OCI-LY7 (cell line): ENCODE results near the gene PHAF1. TPM values are rescaled to one million over a fixed set of nuclear protein-coding genes. Genes with fewer than 3 reads are reported as not detected.

Source experiments
- BruUV-seq: library from RNA; stranded (reverse); fragments of 400-500 nt; replicated peaks from 2 replicates; lab custom pipeline; 2021; lab: Mats Ljungman, UMichigan
- CTCF ChIA-PET: fragments of 300-600 bp; sonication (Branson Sonifier 250); formaldehyde crosslinking; loops from one replicate; lab custom pipeline; 2022; ENCODE audit warnings: antibody characterized with exemption; ENCODE audit not compliant: unreplicated experiment; lab: Charles Lee
- POLR2A ChIA-PET: fragments of 300-600 bp; sonication (Branson Sonifier 250); formaldehyde crosslinking; loops from one replicate; lab custom pipeline; 2022; ENCODE audit warnings: antibody characterized with exemption; lab: Charles Lee
- DNase-seq: peaks from one replicate; pipeline ENCODE4 v3.0.0-alpha.2; 2015; ENCODE audit warnings: low spot score
- H2AFZ ChIP-seq: fragments of 200-600 bp; sonication (generic), shearing (Covaris generic); 2 replicates; pipeline ENCODE4 v1.6.1; 2014; ENCODE audit warnings: mild to moderate bottlenecking, antibody characterized with exemption, low read length, moderate library complexity
- H3K27ac ChIP-seq: fragments of 200-600 bp; sonication (generic); 2 replicates; pipeline ENCODE4 v1.5.1; 2014; ENCODE audit warnings: mixed run types, low read depth, mild to moderate bottlenecking, moderate library complexity, low read length, inconsistent platforms; ENCODE audit not compliant: poor library complexity, severe bottlenecking
- H3K36me3 ChIP-seq: fragments of 200-600 bp; sonication (generic); 2 replicates; pipeline ENCODE4 v1.6.1; 2014; ENCODE audit warnings: mild to moderate bottlenecking, antibody characterized with exemption, low read length, moderate library complexity, mixed read lengths; ENCODE audit not compliant: insufficient read depth
- H3K4me1 ChIP-seq: fragments of 200-600 bp; sonication (generic); 2 replicates; pipeline ENCODE4 v1.5.1; 2014; ENCODE audit warnings: mild to moderate bottlenecking, low read length; ENCODE audit not compliant: insufficient read depth, poor library complexity, severe bottlenecking
- H3K4me2 ChIP-seq: fragments of 200-600 bp; sonication (generic); 2 replicates; pipeline ENCODE4 v1.6.1; 2014; ENCODE audit warnings: mild to moderate bottlenecking, low read length
- H3K4me3 ChIP-seq: fragments of 200-600 bp; sonication (generic); 2 replicates; pipeline ENCODE4 v1.5.1; 2014; ENCODE audit warnings: mild to moderate bottlenecking, low read depth, low read length; ENCODE audit not compliant: poor library complexity, severe bottlenecking
- H3K79me2 ChIP-seq: fragments of 200-600 bp; sonication (generic); 2 replicates; pipeline ENCODE4 v1.6.1; 2016; ENCODE audit warnings: low read depth, mild to moderate bottlenecking, low read length, moderate library complexity, mixed read lengths; ENCODE audit not compliant: insufficient read depth
- H3K9me2 ChIP-seq: fragments of 200-600 bp; sonication (generic); 2 replicates; pipeline ENCODE4 v1.6.1; 2016; ENCODE audit warnings: mild to moderate bottlenecking, low read length, mixed read lengths; ENCODE audit not compliant: insufficient read depth
- H3K9me3 ChIP-seq: fragments of 200-600 bp; sonication (generic); 2 replicates; pipeline ENCODE4 v1.6.1; 2014; ENCODE audit warnings: mild to moderate bottlenecking, mixed run types, low read length, mixed read lengths
- H4K20me1 ChIP-seq: fragments of 200-600 bp; sonication (generic); 2 replicates; pipeline ENCODE4 v1.6.1; 2014; ENCODE audit warnings: mild to moderate bottlenecking, antibody characterized with exemption, low read length, moderate library complexity, mixed read lengths; ENCODE audit not compliant: insufficient read depth
- EZH2phosphoT487 ChIP-seq: fragments of 200-600 bp; sonication (generic); IDR thresholded peaks from 2 replicates; pipeline ENCODE4 v1.6.1; 2018; ENCODE audit warnings: low read depth, borderline replicate concordance, mild to moderate bottlenecking, mixed run types, antibody characterized with exemption, low read length, moderate library complexity, mixed read lengths
- intact Hi-C: fragments of 100-400 bp; cut with micrococcal nuclease; formaldehyde crosslinking; loops from one replicate; pipeline ENCODE4 v1.10.0; 2022; ENCODE audit not compliant: unreplicated experiment
- total RNA-seq, 2 experiments: library from RNA; depleted of rRNA in 1 of 2; stranded (reverse); fragments of >200 nt in 1 of 2; shearing (Covaris generic) in 1 of 2; gene quantifications; 2 replicates each; pipeline ENCODE4 v1.2.3, GENCODE V29; 2014 to 2022
- TF ChIP-seq, protein P1 (sequence below): fragments of 200-600 bp; sonication (generic); conservative IDR thresholded peaks from 2 replicates; pipeline ENCODE4 v1.5.1; 2014; ENCODE audit warnings: mild to moderate bottlenecking, antibody characterized with exemption, low read length, moderate library complexity, mixed read lengths

The PHAF1 gene
- total RNA-seq, 2 experiments from 2014 or later = 13.9 to 16.8 TPM

DNA sequence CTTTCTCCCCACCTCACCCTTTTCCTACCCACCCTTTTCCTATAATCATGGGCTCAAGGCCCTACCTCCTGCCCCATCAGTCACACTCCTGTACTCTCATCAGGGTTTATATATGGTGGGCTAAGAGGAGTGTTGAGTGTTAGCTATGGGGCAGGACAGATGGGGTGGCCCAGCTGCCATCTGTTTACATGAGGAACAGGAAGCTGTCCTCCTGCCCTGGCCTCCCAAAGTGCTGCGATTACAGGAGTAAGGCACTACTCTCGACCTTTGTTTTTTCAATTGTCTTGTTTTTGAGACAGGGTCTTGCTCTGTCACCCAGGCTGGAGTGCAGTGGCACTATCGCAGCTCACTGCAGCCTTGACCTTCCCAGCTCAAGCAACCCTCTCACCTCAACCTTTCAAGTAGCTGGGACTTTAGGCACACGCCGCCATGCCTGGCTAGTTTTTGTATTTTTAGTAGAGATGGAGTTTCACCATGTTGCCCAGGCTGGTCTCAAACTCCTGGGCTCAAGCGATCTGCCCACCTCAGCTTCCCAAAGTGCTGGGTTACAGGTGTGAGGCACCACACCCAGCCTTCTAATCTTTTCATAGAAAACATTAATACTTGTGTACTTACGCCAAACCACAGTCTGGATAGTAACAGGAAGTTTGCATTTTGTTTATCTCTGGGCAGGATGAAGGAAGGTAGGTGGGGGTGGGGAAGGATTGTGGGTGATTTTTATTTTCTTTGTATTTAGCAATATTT is 48.3 kb downstream of the PHAF1 start:
- Histone ChIP-seq H3K4me1 (peaks cover 21% of the 10 kb centered on the region), H3K4me3 (peak overlapping the region; percentile 89), H3K9me2 (no peaks in the 10 kb centered on the region), H3K27ac (no peak overlapping the region), H2AFZ (no peak overlapping the region), H3K79me2 (no peaks in the 10 kb centered on the region), H3K9me3 (no peaks in the 10 kb centered on the region), H3K4me2 (peak overlapping the region; percentile 98), H4K20me1 (no peaks in the 10 kb centered on the region), H3K36me3 (no peaks in the 10 kb centered on the region)
- no peak for DNase-seq
- CTCF ChIA-PET = interaction anchor here (0.8 to 1.0 kb wide), 2 partner anchors 9 to 10 kb away, joined by 3 to 7 read pairs; no protein-coding TSS in a partner anchor
- intact Hi-C loops = no loop called here
- POLR2A ChIA-PET = no interaction called here
- TF ChIP-seq EZH2phosphoT487 = no peak
- TF ChIP-seq, protein P1, sequence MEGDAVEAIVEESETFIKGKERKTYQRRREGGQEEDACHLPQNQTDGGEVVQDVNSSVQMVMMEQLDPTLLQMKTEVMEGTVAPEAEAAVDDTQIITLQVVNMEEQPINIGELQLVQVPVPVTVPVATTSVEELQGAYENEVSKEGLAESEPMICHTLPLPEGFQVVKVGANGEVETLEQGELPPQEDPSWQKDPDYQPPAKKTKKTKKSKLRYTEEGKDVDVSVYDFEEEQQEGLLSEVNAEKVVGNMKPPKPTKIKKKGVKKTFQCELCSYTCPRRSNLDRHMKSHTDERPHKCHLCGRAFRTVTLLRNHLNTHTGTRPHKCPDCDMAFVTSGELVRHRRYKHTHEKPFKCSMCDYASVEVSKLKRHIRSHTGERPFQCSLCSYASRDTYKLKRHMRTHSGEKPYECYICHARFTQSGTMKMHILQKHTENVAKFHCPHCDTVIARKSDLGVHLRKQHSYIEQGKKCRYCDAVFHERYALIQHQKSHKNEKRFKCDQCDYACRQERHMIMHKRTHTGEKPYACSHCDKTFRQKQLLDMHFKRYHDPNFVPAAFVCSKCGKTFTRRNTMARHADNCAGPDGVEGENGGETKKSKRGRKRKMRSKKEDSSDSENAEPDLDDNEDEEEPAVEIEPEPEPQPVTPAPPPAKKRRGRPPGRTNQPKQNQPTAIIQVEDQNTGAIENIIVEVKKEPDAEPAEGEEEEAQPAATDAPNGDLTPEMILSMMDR = no peak
- TSS peak; percentile 64 for BruUV-seq

DNA sequence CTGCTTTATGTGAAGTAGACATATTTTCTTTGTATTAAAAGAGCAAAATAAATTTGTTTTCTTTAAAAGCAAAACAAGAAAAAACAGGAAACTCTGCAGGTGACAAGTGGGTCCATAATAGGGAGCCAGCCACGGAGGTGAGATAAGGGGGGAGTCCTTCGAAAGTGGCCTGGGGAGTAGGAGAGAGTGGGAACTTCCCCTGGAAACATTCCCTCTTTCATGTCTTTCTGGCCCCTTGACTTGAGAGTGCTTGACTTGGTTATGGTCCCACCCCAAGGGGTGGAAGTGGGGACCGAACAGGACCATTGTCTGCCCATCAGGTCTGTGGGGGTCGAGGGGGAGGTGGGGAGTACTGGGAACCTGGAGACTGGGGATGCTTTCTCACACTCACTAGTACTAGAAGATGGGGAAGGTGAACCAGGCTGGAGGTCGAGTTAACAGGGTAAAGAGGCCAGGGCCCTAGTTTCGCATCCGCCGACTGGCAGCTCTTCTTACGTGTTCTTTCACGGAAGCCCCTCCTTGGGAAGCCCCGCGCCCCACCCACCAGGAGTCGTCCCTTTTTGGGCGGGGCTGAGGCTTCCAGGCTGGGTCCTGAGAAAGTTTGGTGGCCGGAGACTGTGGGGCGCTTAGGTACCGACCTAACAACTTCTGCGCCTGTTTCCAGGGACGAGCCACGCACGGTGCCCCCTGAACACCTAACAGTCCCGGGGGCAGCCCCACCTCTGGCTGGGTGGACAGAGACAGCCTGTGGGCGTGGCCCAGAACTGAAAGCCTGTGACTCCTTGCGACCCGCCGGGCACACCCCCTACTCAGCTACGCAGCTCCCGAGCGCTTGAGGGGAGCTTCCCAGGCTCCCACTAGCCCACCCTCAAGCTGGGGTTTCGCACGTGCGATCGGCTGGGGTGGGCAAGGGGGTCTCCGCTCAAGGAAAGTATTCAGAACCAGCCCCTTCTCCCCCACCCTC is 49.2 kb downstream of the PHAF1 start:
- intact Hi-C loops = loop anchor here (1.0 kb wide), 1 partner anchor 87 kb away; no protein-coding TSS in a partner anchor
- Histone ChIP-seq H4K20me1 (no peaks in the 10 kb centered on the region), H3K79me2 (no peaks in the 10 kb centered on the region), H3K9me3 (no peaks in the 10 kb centered on the region), H3K9me2 (no peaks in the 10 kb centered on the region), H3K4me2 (peak overlapping the region; percentile 98), H3K4me3 (peak overlapping the region; percentile 89), H3K4me1 (peaks cover 21% of the 10 kb centered on the region), H2AFZ (peak overlapping the region; percentile 81; the same call in 1 of the 2 replicates), H3K36me3 (no peaks in the 10 kb centered on the region), H3K27ac (peak overlapping the region; percentile 10)
- TF ChIP-seq, protein P1 = no peak
- TF ChIP-seq EZH2phosphoT487 = no peak
- ChIA-PET POLR2A (interaction anchor here (0.6 kb wide), 1 partner anchor 344 kb away, joined by 3 read pairs; no protein-coding TSS in a partner anchor), CTCF (interaction anchor here (1.0 kb wide), 1 partner anchor 9 kb away, joined by 7 read pairs; no protein-coding TSS in a partner anchor)
- BruUV-seq = no TSS peak
- DNase-seq = peak; percentile 71
